Endothelial cell of umbilical vein (primary cell): ENCODE measurements around the gene IRF8. TPM values are rescaled to one million over a fixed set of nuclear protein-coding genes. Genes with fewer than 3 reads are reported as not detected.

Experiments
- BruUV-seq: library from RNA; stranded (reverse); fragments of 400-500 nt; replicated peaks from 2 replicates; lab custom pipeline; 2021; lab: Mats Ljungman, UMichigan
- CTCF ChIA-PET: fragments of 300-600, 350-600 bp; sonication (Branson Sonifier 250); formaldehyde crosslinking; loops from one replicate; lab custom pipeline; 2021; ENCODE audit warnings: antibody characterized with exemption, inconsistent platforms; lab: Charles Lee
- POLR2A ChIA-PET: fragments of 300-600, 350-600 bp; sonication (Branson Sonifier 250); formaldehyde crosslinking; loops from one replicate; lab custom pipeline; 2021; ENCODE audit warnings: antibody characterized with exemption, inconsistent platforms; lab: Charles Lee
- DNase-seq: peaks from one replicate; pipeline ENCODE4 v3.0.0-alpha.2; 2011; ENCODE audit warnings: low read depth, low spot score
- FAIRE-seq: peaks from 2 replicates; lab custom pipeline; 2011; peaks lifted over from hg19 to GRCh38; lab: Jason Lieb, UNC
- H2AFZ ChIP-seq: 2 replicates; pipeline ENCODE4 v1.6.0; 2012; ENCODE audit warnings: low read depth, low read length, control low read depth, inconsistent platforms
- H3K27ac ChIP-seq: 2 replicates; pipeline ENCODE4 v1.5.1; 2011; ENCODE audit warnings: low read depth, mild to moderate bottlenecking, control low read depth, low read length, moderate library complexity; ENCODE audit not compliant: insufficient read depth
- H3K27me3 ChIP-seq, 2 experiments: 2 replicates each; pipeline versions ENCODE4 v1.6.0 to v1.6.1; 2011; ENCODE audit warnings: low read length in 2 of 2, mixed read lengths in 1 of 2; ENCODE audit not compliant: control insufficient read depth in 2 of 2, insufficient read depth in 2 of 2
- H3K36me3 ChIP-seq, 2 experiments: 2 replicates in 1 of 2; 3 replicates in 1 of 2; pipeline ENCODE4 v1.5.1; 2011; ENCODE audit warnings: low read length in 2 of 2, mild to moderate bottlenecking in 1 of 2, moderate library complexity in 1 of 2; ENCODE audit not compliant: control insufficient read depth in 2 of 2, insufficient read depth in 2 of 2; ENCODE audit errors: extremely low read depth in 1 of 2
- H3K4me1 ChIP-seq: 3 replicates; pipeline ENCODE4 v1.5.1; 2011; ENCODE audit warnings: mild to moderate bottlenecking, low read length; ENCODE audit not compliant: control insufficient read depth, insufficient read depth; ENCODE audit errors: extremely low read depth
- H3K4me2 ChIP-seq: 2 replicates; pipeline ENCODE4 v1.6.1; 2011; ENCODE audit warnings: low read length, control low read depth, mixed read lengths; ENCODE audit not compliant: insufficient read depth
- H3K4me3 ChIP-seq, 3 experiments: fragments of 200-600 bp in 1 of 3; sonication (generic), shearing (Covaris generic) in 1 of 3; replicated peaks in 1 of 3; 2 replicates each; pipeline ENCODE4 v1.5.1; 2011 to 2016; ENCODE audit warnings: control low read depth in 3 of 3, low read length in 3 of 3, mild to moderate bottlenecking in 2 of 3, inconsistent platforms in 1 of 3, low read depth in 1 of 3, moderate library complexity in 1 of 3; ENCODE audit not compliant: insufficient read depth in 1 of 3
- H3K79me2 ChIP-seq: 2 replicates; pipeline ENCODE4 v1.6.0; 2012; ENCODE audit warnings: low read length, inconsistent platforms; ENCODE audit not compliant: control insufficient read depth, insufficient read depth
- H3K9ac ChIP-seq: replicated peaks from 2 replicates; pipeline ENCODE3; 2011; ENCODE audit warnings: low read length, control low read depth; ENCODE audit not compliant: insufficient read depth; ENCODE audit errors: extremely low read depth
- H3K9me1 ChIP-seq: replicated peaks from 3 replicates; pipeline ENCODE4 v1.6.0; 2011; ENCODE audit warnings: mild to moderate bottlenecking, low read length; ENCODE audit not compliant: control insufficient read depth, insufficient read depth; ENCODE audit errors: extremely low read depth
- H3K9me3 ChIP-seq: replicated peaks from 2 replicates; pipeline ENCODE4 v1.5.1; 2012; ENCODE audit warnings: low read length, inconsistent platforms; ENCODE audit not compliant: control insufficient read depth, insufficient read depth
- H4K20me1 ChIP-seq: replicated peaks from 2 replicates; pipeline ENCODE3; 2011; ENCODE audit warnings: mild to moderate bottlenecking, low read length; ENCODE audit not compliant: control insufficient read depth, insufficient read depth; ENCODE audit errors: extremely low read depth
- EZH2 ChIP-seq: IDR thresholded peaks from 2 replicates; pipeline ENCODE4 v1.6.1; 2012; ENCODE audit warnings: borderline replicate concordance, low read depth, mild to moderate bottlenecking, moderate library complexity, low read length, inconsistent platforms; ENCODE audit not compliant: severe bottlenecking
- GATA2 ChIP-seq: IDR thresholded peaks from 2 replicates; pipeline ENCODE4 v1.7.0; 2011; ENCODE audit warnings: low read depth, mild to moderate bottlenecking, moderate library complexity, mixed read lengths, low read length; ENCODE audit not compliant: insufficient read length, insufficient read depth
- dilution Hi-C: fragments of 300-500 bp; cut with MboI; formaldehyde crosslinking; loops from one replicate; pipeline ENCODE4 v1.15.0; 2019; ENCODE audit warnings: low sequenced_read_pairs; ENCODE audit not compliant: extremely low pct_ligation_motif_present
- intact Hi-C: fragments of 100-400 bp; cut with micrococcal nuclease; formaldehyde crosslinking; loops from one replicate; pipeline ENCODE4 v1.10.0; 2022
- polyA plus RNA-seq, 4 experiments: library from polyadenylated mRNA; depleted of rRNA in 3 of 4; stranded (reverse) in 3 of 4; unstranded in 1 of 4; fragments of >200 nt; gene quantifications; 2 replicates each; pipeline versions ENCODE4 v1.2.1 to v1.2.3, GENCODE V29; 2011 to 2012; ENCODE audit warnings: missing spikeins in 1 of 4
- total RNA-seq: library from RNA; stranded (reverse); gene quantifications from 2 replicates; pipeline ENCODE4 v1.2.3, GENCODE V29; 2021
- TF ChIP-seq, protein P1 (sequence below), 2 donors: IDR thresholded peaks; 1 replicate in 1 of 2; 2 replicates in 1 of 2; pipeline ENCODE4 v1.5.1; 2011; ENCODE audit warnings: low read length in 2 of 2, mild to moderate bottlenecking in 2 of 2, moderate library complexity in 2 of 2, control low read depth in 1 of 2, inconsistent platforms in 1 of 2, low read depth in 1 of 2; ENCODE audit not compliant: insufficient read depth in 1 of 2; ENCODE audit errors: extremely low read depth in 1 of 2
- TF ChIP-seq, protein P2 (sequence below): IDR thresholded peaks from 2 replicates; pipeline ENCODE4 v1.6.1; 2011; ENCODE audit not compliant: insufficient read depth, insufficient read length

The IRF8 gene
- total and polyA plus RNA-seq, 2 donors (not counting 3 experiments of a cell fraction or from before 2014, with no cell fraction given), result not detected

DNA sequence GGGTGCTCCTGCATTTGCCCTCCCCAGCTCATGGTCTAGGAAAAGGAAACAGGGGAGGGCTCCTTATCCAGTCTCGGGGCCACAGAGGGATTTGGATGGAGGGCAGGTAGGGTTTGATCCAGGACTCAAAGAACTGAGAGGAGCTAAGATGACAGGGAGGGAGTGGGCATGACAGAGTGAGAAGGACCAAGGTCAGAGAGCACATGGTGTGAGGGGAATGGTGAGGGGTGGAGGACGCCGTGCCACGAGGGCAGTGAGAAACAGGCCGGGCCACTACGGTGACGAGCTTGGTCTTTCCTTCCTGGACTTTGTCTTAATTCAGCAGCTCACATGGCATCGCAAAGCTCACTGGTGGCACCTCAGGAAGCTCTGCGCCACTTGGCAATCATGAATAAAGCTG lies 35.2 kb downstream of the IRF8 start:
- BruUV-seq, result no TSS peak

More for the DNA sequence above, 35.2 kb downstream of the IRF8 start:
- ChIA-PET POLR2A (no interaction called here), CTCF (interaction anchor here (1.4 kb wide), 1 partner anchor 10 kb away, joined by 3 read pairs; no protein-coding TSS in a partner anchor)
- Histone ChIP-seq H3K9me1 (no peaks in the 10 kb centered on the region), H3K9ac (no peak overlapping the region), H4K20me1 (no peaks in the 10 kb centered on the region), H3K4me3 (no peak overlapping the region), H3K4me1 (no peaks in the 10 kb centered on the region), H3K9me3 (no peaks in the 10 kb centered on the region), H3K4me2 (no peak overlapping the region), H2AFZ (no peak overlapping the region), H3K79me2 (no peaks in the 10 kb centered on the region), H3K36me3 (no peaks in the 10 kb centered on the region), H3K27ac (no peak overlapping the region), H3K27me3 (no peaks in the 10 kb centered on the region)
- TF ChIP-seq EZH2 (no peak), GATA2 (no peak)
- TF ChIP-seq, protein P1, sequence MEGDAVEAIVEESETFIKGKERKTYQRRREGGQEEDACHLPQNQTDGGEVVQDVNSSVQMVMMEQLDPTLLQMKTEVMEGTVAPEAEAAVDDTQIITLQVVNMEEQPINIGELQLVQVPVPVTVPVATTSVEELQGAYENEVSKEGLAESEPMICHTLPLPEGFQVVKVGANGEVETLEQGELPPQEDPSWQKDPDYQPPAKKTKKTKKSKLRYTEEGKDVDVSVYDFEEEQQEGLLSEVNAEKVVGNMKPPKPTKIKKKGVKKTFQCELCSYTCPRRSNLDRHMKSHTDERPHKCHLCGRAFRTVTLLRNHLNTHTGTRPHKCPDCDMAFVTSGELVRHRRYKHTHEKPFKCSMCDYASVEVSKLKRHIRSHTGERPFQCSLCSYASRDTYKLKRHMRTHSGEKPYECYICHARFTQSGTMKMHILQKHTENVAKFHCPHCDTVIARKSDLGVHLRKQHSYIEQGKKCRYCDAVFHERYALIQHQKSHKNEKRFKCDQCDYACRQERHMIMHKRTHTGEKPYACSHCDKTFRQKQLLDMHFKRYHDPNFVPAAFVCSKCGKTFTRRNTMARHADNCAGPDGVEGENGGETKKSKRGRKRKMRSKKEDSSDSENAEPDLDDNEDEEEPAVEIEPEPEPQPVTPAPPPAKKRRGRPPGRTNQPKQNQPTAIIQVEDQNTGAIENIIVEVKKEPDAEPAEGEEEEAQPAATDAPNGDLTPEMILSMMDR (IDR thresholded peaks at IDR 0.05; ENCODE audit: extremely low read depth in 1 of 2, insufficient read depth in 1 of 2, low read depth in 1 of 2, low read length in 2 of 2), result no peak
- TF ChIP-seq, protein P2, sequence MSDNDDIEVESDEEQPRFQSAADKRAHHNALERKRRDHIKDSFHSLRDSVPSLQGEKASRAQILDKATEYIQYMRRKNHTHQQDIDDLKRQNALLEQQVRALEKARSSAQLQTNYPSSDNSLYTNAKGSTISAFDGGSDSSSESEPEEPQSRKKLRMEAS, result no peak
- dilution Hi-C loops, result no loop called here
- FAIRE-seq, result no peak
- intact Hi-C loops, result no loop called here
- DNase-seq, result no peak
